Astrocyte of the hippocampus (primary cell): ENCODE measurements around the gene FBXO41.

ENCODE experiments used
- DNase-seq: peaks from one replicate; pipeline ENCODE4 v3.0.0; 2011; ENCODE audit warnings: low read depth, low spot score

Gene FBXO41

GRCh38 chr2:73290049-73290839, 6.0 kb upstream of the FBXO41 start:
- DNase-seq, result peak; percentile 57

- no peak for DNase-seq
Measured at GRCh38 chr2:73289304-73289703, 5.0 kb upstream of the FBXO41 start.

GRCh38 chr2:73286134-73286655, 1.9 kb upstream of the FBXO41 start:
- DNase-seq, result no peak

GRCh38 chr2:73285159-73285739, 971 bp upstream of the FBXO41 start:
- peak; percentile 7 for DNase-seq

- peak; percentile 7 for DNase-seq
Measured at GRCh38 chr2:73283545-73284295, 558 bp downstream of the FBXO41 start.

GRCh38 chr2:73282924-73283544, 1.2 kb downstream of the FBXO41 start:
- DNase-seq, result no peak

GRCh38 chr2:73281244-73281643, 3.0 kb downstream of the FBXO41 start:
- no peak for DNase-seq

GRCh38 chr2:73279852-73280251, 4.4 kb downstream of the FBXO41 start:
- peak; percentile 11 for DNase-seq

- DNase-seq, result no peak
Measured at GRCh38 chr2:73272270-73272669, 12.0 kb downstream of the FBXO41 start.

- no peak for DNase-seq
Measured at GRCh38 chr2:73269686-73270465, 14.4 kb downstream of the FBXO41 start.

GRCh38 chr2:73268830-73269685, 15.2 kb downstream of the FBXO41 start:
- peak; percentile 69 for DNase-seq

- DNase-seq, result no peak
Measured at GRCh38 chr2:73268366-73268829, 15.9 kb downstream of the FBXO41 start.

- no peak for DNase-seq
Measured at GRCh38 chr2:73267008-73267407, 17.3 kb downstream of the FBXO41 start.

- peak; percentile 34 for DNase-seq
Measured at GRCh38 chr2:73266061-73266901, 18.0 kb downstream of the FBXO41 start.

- DNase-seq, result no peak
Measured at GRCh38 chr2:73265298-73266060, 18.8 kb downstream of the FBXO41 start.

- DNase-seq, result no peak
Measured at GRCh38 chr2:73264783-73265182, 19.5 kb downstream of the FBXO41 start.

- no peak for DNase-seq
Measured at GRCh38 chr2:73264332-73264606, 20.0 kb downstream of the FBXO41 start.

- no peak for DNase-seq
Measured at GRCh38 chr2:73263540-73264331, 20.5 kb downstream of the FBXO41 start.
